Left lung (tissue), 10 donors: ENCODE results near the gene MDK. TPM values are rescaled to one million over a fixed set of nuclear protein-coding genes. Genes with fewer than 3 reads are reported as not detected.

ENCODE experiments used
- ATAC-seq: fragments of 200-7000 bp; cut with Tn5 transposase; one replicate; pipeline ENCODE4 v1.9.1; 2020; ENCODE audit warnings: moderate library complexity
- DNase-seq, 4 donors: peaks; one replicate each; pipeline ENCODE4 v3.0.0-alpha.2; 2013 to 2020
- H3K27ac ChIP-seq, 2 donors: fragments of 200-600 bp; sonication (generic) in 1 of 2; one replicate each; pipeline versions ENCODE4 v1.5.0 to v1.8.0; 2020 to 2021
- H3K27me3 ChIP-seq, 2 donors: fragments of 200-600 bp; sonication (generic) in 1 of 2; one replicate each; pipeline versions ENCODE4 v1.5.0 to v1.8.0; 2020 to 2021
- H3K36me3 ChIP-seq, 2 donors: fragments of 200-600 bp; sonication (generic) in 1 of 2; one replicate each; pipeline versions ENCODE4 v1.5.0 to v1.8.0; 2020 to 2021
- H3K4me1 ChIP-seq, 2 donors: fragments of 200-600 bp; one replicate each; pipeline ENCODE4 v1.8.0; 2021
- H3K4me3 ChIP-seq, 2 donors: fragments of 200-600 bp; sonication (generic) in 1 of 2; one replicate each; pipeline versions ENCODE4 v1.5.0 to v1.8.0; 2020 to 2021; ENCODE audit warnings: mild to moderate bottlenecking in 1 of 2
- H3K9me3 ChIP-seq, 2 donors: fragments of 200-600 bp; sonication (generic) in 1 of 2; one replicate each; pipeline versions ENCODE4 v1.5.0 to v1.8.0; 2020 to 2021
- CTCF ChIP-seq, 2 donors: fragments of 200-600 bp; sonication (generic) in 1 of 2; IDR thresholded peaks; one replicate each; pipeline versions ENCODE4 v1.5.0 to v1.8.0; 2021; ENCODE audit warnings: antibody characterized with exemption in 2 of 2
- intact Hi-C, 2 donors: fragments of 100-400 bp; cut with DNase I; formaldehyde crosslinking; loops; one replicate each; pipeline versions ENCODE4 v1.11.2 to v1.14.2; 2022
- polyA plus RNA-seq, 6 donors: library from polyadenylated mRNA; unstranded; fragments of 120-200 nt; gene quantifications; one replicate each; pipeline ENCODE4 v1.2.1, GENCODE V29; 2013; ENCODE audit not compliant: insufficient read length in 6 of 6
- total RNA-seq, 2 donors: library from RNA; stranded (reverse); fragmentation: NEBNext Ultra II Directional; extraction: Animal tissue kit (Norgen Biotek cat#: 25700); gene quantifications; one replicate each; pipeline ENCODE4 v1.2.1, GENCODE V29; 2021
- donor health status: DM: no; HTN: yes; CAD: no.
- donor health status: DM: no; HTN: no; CAD: no.

Gene MDK
- total and polyA plus RNA-seq, 8 donors, result 15.4 to 1,135 (median 872) TPM

GRCh38 chr11:46353698-46354097 is 27.8 kb upstream of the MDK start:
- Histone ChIP-seq H3K27ac (peak overlapping the region in 1 of 2 donors; percentile 34), H3K27me3 (no peaks in the 10 kb centered on the region), H3K4me3 (no peak overlapping the region), H3K4me1 (peaks cover 5 to 94% of the 10 kb centered on the region in 2 donors), H3K36me3 (peaks cover 0 to 4% of the 10 kb centered on the region in 2 donors), H3K9me3 (no peaks in the 10 kb centered on the region)
- ATAC-seq (no peak), DNase-seq (peak in 1 of 4 donors; percentile 37)
- TF ChIP-seq CTCF (IDR thresholded peaks at IDR 0.05), result no peak
- intact Hi-C loops, result no loop called here

- Histone ChIP-seq H3K27me3 (no peaks in the 10 kb centered on the region), H3K4me3 (no peak overlapping the region), H3K9me3 (no peaks in the 10 kb centered on the region), H3K4me1 (peaks cover 14 to 92% of the 10 kb centered on the region in 2 donors), H3K36me3 (peaks cover 0 to 4% of the 10 kb centered on the region in 2 donors), H3K27ac (peak overlapping the region in 1 of 2 donors; percentile 81)
- TF ChIP-seq CTCF (IDR thresholded peaks at IDR 0.05), result no peak
- intact Hi-C loops, result no loop called here
- ATAC-seq (no peak), DNase-seq (peak in 1 of 4 donors; percentile 42)
Observed at GRCh38 chr11:46356924-46357482, 24.5 kb upstream of the MDK start.

GRCh38 chr11:46357483-46357936 is 24.0 kb upstream of the MDK start:
- Histone ChIP-seq H3K4me1 (peaks cover 15 to 92% of the 10 kb centered on the region in 2 donors), H3K36me3 (peaks cover 0 to 4% of the 10 kb centered on the region in 2 donors), H3K4me3 (no peak overlapping the region), H3K27me3 (no peaks in the 10 kb centered on the region), H3K9me3 (no peaks in the 10 kb centered on the region), H3K27ac (peak overlapping the region in 1 of 2 donors; percentile 81)
- ATAC-seq (peak; percentile 17), DNase-seq (peak in 1 of 4 donors; percentile 80)
- intact Hi-C loops, result no loop called here
- TF ChIP-seq CTCF (IDR thresholded peaks at IDR 0.05), result no peak

GRCh38 chr11:46359953-46360352 is 21.5 kb upstream of the MDK start:
- peaks cover 17 to 90% of the 10 kb centered on the region in 2 donors for H3K4me1 ChIP-seq
- no peak for TF ChIP-seq CTCF (IDR thresholded peaks at IDR 0.05)
- H3K36me3 ChIP-seq, result peaks cover 0 to 10% of the 10 kb centered on the region in 2 donors
- no peak for DNase-seq
- H3K4me3 ChIP-seq, result no peak overlapping the region
- no peak for ATAC-seq
- intact Hi-C loops, result no loop called here
- peak overlapping the region in 1 of 2 donors; percentile 94 for H3K27ac ChIP-seq
- no peaks in the 10 kb centered on the region for H3K9me3 ChIP-seq
- no peaks in the 10 kb centered on the region for H3K27me3 ChIP-seq

- no peaks in the 10 kb centered on the region for H3K27me3 ChIP-seq
- no peaks in the 10 kb centered on the region for H3K9me3 ChIP-seq
- ATAC-seq, result peak; percentile 9
- no peak for TF ChIP-seq CTCF (IDR thresholded peaks at IDR 0.05)
- H3K27ac ChIP-seq, result peak overlapping the region; percentile 72 to 94
- peaks cover 17 to 88% of the 10 kb centered on the region in 2 donors for H3K4me1 ChIP-seq
- peaks cover 0 to 15% of the 10 kb centered on the region in 2 donors for H3K36me3 ChIP-seq
- peak in 1 of 4 donors; percentile 47 for DNase-seq
- peak overlapping the region in 1 of 2 donors; percentile 38 for H3K4me3 ChIP-seq
- intact Hi-C loops, result no loop called here
Observed at GRCh38 chr11:46360878-46361277, 20.6 kb upstream of the MDK start.
